PFSK-1 (cell line): ENCODE results near the gene IMP4. TPM values are rescaled to one million over a fixed set of nuclear protein-coding genes. Genes with fewer than 3 reads are reported as not detected.

Experiments used
- FOXP2 ChIP-seq: optimal IDR thresholded peaks from 2 replicates; pipeline ENCODE3; 2011; ENCODE audit warnings: borderline replicate concordance, control low read depth, inconsistent platforms; ENCODE audit not compliant: insufficient read depth; ENCODE audit errors: extremely low read length, extremely low read depth
- POLR2AphosphoS5 ChIP-seq: IDR thresholded peaks from 2 replicates; pipeline ENCODE4 v1.6.1; 2012; ENCODE audit warnings: low read depth, mild to moderate bottlenecking, control low read depth, low read length, moderate library complexity
- SIN3A ChIP-seq: IDR thresholded peaks from 2 replicates; pipeline ENCODE4 v1.6.1; 2012; ENCODE audit warnings: mild to moderate bottlenecking, low read length, moderate library complexity, borderline replicate concordance; ENCODE audit not compliant: insufficient read depth
- TAF1 ChIP-seq: IDR thresholded peaks from 2 replicates; pipeline ENCODE4 v1.6.1; 2012; ENCODE audit warnings: low read length, control low read depth, borderline replicate concordance; ENCODE audit not compliant: insufficient read depth
- polyA plus RNA-seq: library from polyadenylated mRNA; unstranded; fragments of >200 nt; gene quantifications from one replicate; pipeline ENCODE4 v1.2.1, GENCODE V29; 2012; ENCODE audit warnings: low read depth, missing spikeins; ENCODE audit not compliant: insufficient read length
- TF ChIP-seq, protein P1 (sequence below), 2 experiments: IDR thresholded peaks; 2 replicates each; pipeline versions ENCODE4 v1.6.1 to v1.8.0; 2011 to 2012; ENCODE audit warnings: low read depth in 2 of 2, low read length in 2 of 2, control low read depth in 1 of 2, inconsistent platforms in 1 of 2, mild to moderate bottlenecking in 1 of 2, moderate library complexity in 1 of 2; ENCODE audit not compliant: insufficient read depth in 1 of 2

The IMP4 gene, protein sequence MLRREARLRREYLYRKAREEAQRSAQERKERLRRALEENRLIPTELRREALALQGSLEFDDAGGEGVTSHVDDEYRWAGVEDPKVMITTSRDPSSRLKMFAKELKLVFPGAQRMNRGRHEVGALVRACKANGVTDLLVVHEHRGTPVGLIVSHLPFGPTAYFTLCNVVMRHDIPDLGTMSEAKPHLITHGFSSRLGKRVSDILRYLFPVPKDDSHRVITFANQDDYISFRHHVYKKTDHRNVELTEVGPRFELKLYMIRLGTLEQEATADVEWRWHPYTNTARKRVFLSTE
- 318 TPM for polyA plus RNA-seq

DNA sequence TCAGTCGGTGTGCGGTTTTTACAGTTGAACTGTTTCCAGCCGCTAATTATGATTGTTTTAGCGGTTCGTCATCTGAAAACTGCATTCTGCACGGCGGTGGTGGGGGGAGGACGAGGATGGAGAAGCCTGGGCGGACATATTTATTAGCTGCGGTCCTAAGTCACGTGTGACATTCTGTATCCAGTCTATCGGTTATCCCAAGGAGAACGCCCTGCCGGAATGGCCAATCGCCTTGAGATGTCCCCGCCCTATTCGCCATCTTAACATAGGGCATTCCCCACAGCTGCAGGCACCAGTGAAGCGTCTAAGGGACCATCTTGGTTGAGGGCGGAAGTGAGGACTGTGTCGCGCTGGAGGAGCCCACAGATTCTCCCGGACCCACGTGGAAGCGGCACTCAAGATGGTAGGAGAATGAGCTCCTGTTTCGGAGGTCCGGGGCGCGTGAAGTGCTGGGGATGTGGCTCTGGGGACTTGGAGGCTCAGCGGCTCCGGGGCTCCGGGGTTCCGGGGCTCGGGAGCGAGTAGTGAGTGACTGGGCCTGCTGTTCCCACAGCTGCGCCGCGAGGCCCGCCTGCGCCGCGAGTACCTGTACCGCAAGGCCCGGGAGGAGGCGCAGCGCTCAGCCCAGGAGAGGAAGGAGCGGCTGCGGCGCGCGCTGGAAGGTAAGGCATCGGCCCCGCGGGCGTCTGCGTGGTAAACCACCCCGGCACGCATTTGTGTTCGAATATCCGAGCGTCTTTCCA, at the start of gene IMP4:
IMP4 (plus strand) TSS at position 365 of the 743 bp plus-strand sequence; CDS start at position 401, 36 bp downstream.
- TF ChIP-seq FOXP2 (peak; percentile 48), SIN3A (peak; percentile 83), TAF1 (peak; percentile 78; the same call in 1 of the 2 replicates), POLR2AphosphoS5 (peak; percentile 64; the same call in 1 of the 2 replicates)
- TF ChIP-seq, protein P1, sequence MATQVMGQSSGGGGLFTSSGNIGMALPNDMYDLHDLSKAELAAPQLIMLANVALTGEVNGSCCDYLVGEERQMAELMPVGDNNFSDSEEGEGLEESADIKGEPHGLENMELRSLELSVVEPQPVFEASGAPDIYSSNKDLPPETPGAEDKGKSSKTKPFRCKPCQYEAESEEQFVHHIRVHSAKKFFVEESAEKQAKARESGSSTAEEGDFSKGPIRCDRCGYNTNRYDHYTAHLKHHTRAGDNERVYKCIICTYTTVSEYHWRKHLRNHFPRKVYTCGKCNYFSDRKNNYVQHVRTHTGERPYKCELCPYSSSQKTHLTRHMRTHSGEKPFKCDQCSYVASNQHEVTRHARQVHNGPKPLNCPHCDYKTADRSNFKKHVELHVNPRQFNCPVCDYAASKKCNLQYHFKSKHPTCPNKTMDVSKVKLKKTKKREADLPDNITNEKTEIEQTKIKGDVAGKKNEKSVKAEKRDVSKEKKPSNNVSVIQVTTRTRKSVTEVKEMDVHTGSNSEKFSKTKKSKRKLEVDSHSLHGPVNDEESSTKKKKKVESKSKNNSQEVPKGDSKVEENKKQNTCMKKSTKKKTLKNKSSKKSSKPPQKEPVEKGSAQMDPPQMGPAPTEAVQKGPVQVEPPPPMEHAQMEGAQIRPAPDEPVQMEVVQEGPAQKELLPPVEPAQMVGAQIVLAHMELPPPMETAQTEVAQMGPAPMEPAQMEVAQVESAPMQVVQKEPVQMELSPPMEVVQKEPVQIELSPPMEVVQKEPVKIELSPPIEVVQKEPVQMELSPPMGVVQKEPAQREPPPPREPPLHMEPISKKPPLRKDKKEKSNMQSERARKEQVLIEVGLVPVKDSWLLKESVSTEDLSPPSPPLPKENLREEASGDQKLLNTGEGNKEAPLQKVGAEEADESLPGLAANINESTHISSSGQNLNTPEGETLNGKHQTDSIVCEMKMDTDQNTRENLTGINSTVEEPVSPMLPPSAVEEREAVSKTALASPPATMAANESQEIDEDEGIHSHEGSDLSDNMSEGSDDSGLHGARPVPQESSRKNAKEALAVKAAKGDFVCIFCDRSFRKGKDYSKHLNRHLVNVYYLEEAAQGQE (IDR thresholded peaks at IDR 0.05; ENCODE audit: insufficient read depth in 1 of 2, low read depth in 2 of 2, low read length in 2 of 2) = no peak

DNA sequence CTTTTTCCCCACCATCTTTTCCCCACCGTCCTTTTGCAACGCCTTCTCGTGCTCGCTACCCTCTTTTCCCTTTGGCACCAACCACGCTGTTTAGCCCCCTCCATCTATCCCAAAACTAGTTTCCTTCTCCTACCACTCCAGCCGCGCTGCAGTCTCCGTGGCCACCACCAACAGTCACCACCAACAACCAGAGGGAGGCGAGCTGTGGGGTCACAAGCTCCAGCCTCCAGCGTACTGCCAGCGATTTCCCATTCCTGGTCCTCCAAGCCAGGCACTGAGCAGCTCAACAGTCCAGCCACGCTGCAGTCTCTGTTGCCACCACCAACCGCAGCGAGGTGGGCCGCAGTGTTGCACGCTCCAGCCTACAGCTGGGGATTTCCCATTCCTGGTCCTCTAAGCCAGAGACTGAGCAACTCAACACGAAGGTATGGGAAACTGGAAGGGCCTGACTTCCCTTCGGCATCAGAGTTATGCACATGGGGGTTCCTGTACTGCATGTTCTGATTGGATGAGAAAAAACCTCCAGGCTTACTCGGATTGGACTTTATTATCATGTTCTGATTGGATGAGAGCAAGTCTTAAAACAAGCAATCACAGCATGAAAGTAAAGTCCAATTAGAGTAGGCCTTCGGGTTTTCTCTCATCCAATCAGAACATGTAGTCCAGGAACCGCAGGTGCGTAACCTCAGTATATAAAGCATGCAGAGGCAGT, 42.3 kb upstream of the IMP4 start:
- TF ChIP-seq POLR2AphosphoS5 = no peak
- TF ChIP-seq FOXP2 = no peak
- no peak for TF ChIP-seq SIN3A
- no peak for TF ChIP-seq TAF1

DNA sequence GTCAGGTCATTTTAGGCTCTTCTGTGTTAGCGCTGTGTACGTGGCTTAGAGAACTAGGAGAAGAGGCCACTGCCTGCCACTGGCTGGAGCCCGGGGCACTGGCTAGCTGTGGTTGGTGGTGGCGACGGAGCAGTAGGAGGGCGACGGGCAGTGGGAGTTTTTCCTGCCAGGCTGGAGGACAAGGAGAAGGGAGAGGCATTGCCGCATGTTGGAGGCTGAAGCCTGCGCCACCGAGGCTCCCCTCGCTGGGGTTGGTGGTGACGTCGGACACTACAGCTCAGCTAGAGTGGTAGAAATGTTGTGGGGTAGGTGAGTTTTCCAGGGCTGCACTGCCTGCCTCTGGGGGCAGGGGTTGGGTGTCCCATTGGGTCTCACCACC, 41.7 kb upstream of the IMP4 start:
- TF ChIP-seq POLR2AphosphoS5 (no peak), SIN3A (no peak)
- TF ChIP-seq, protein P1 (IDR thresholded peaks at IDR 0.05; ENCODE audit: insufficient read depth in 1 of 2, low read depth in 2 of 2, low read length in 2 of 2) = no peak

DNA sequence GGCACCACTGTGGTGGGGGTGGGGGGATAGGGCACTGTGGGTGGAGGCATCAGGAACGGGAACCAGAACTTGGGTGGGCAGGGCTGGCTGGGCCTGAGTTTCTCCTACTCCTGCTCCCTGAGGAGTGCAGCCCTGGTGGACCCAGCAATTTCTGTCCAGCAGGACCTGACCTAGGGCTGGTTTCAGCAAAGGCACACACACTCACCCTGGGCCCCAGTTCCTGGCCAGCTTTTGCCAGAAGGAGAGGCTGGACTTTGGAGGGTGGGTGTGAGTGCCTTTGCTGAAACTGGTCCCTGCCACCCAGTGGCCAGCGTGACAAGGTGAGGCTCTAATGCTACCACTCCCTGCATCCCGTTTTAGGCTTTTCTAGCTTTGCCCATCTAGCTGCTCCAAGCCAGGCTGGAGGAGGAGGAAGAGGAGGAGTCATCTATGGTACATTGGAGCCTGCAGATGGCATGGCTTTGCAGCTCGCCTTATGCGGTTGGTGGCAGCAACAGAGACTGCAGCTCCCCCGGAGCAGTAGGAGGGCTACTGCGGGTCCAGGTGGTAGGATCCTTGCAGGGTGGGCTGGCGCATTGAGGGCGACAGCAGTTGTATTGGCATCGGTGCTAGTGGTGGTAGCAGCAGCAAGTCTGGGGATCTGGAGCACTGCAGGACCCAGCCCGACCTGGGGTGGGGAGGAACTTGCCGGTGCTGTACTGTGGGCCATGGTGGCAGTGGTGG, 40.4 kb upstream of the IMP4 start:
- no peak for TF ChIP-seq POLR2AphosphoS5
- no peak for TF ChIP-seq TAF1
- no peak for TF ChIP-seq SIN3A
- TF ChIP-seq, protein P1 (IDR thresholded peaks at IDR 0.05; ENCODE audit: insufficient read depth in 1 of 2, low read depth in 2 of 2, low read length in 2 of 2) = no peak
- TF ChIP-seq FOXP2 = no peak

DNA sequence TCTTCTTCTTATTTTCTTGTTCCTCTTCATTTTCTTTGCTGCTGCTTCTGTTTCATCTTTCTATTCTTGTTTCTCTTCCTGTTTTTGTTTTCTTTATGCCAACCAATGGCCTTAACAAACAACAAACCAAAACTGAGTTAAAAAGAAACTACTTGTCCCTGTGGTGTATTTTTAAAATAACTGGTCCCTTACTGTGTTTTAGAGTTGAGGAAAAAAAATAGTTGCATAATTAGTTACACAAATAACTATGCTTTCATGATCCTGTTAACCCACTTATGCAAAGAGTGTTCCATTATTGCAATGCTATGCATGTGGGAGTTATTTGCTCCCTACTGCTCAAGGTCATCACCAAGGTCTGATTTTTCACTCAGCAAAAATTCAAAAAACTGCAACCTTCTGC, 39.5 kb upstream of the IMP4 start:
- no peak for TF ChIP-seq SIN3A
- TF ChIP-seq POLR2AphosphoS5 = no peak
- no peak for TF ChIP-seq FOXP2
- TF ChIP-seq, protein P1 (IDR thresholded peaks at IDR 0.05; ENCODE audit: insufficient read depth in 1 of 2, low read depth in 2 of 2, low read length in 2 of 2) = no peak
- no peak for TF ChIP-seq TAF1
